Endodermal cell (in vitro differentiated cells): ENCODE measurements around the gene TNFRSF8. TPM values are rescaled to one million over a fixed set of nuclear protein-coding genes. Genes with fewer than 3 reads are reported as not detected.

Experiments
- DNase-seq: peaks from one replicate; pipeline ENCODE4 v3.0.0-alpha.2; 2017
- H3K27ac ChIP-seq: 2 replicates; pipeline ENCODE4 v1.5.1; 2013; ENCODE audit warnings: mild to moderate bottlenecking, low read depth, low read length, moderate library complexity
- H3K27me3 ChIP-seq: 2 replicates; pipeline ENCODE4 v1.6.1; 2013; ENCODE audit warnings: mild to moderate bottlenecking, low read length, moderate library complexity; ENCODE audit not compliant: insufficient read depth, control insufficient read depth, poor library complexity, severe bottlenecking
- H3K36me3 ChIP-seq: 2 replicates; pipeline ENCODE4 v1.7.0; 2013; ENCODE audit warnings: mild to moderate bottlenecking, low read length, moderate library complexity; ENCODE audit not compliant: control insufficient read depth, insufficient read depth
- H3K4me1 ChIP-seq: one replicate; pipeline ENCODE4 v1.7.0; 2013; ENCODE audit warnings: low read length; ENCODE audit not compliant: control insufficient read depth, insufficient read depth
- H3K4me3 ChIP-seq: 2 replicates; pipeline ENCODE4 v1.5.1; 2013; ENCODE audit warnings: mild to moderate bottlenecking, low read length, moderate library complexity
- H3K9ac ChIP-seq: 2 replicates; pipeline ENCODE4 v1.6.1; 2013; ENCODE audit warnings: mild to moderate bottlenecking, low read length, moderate library complexity; ENCODE audit not compliant: poor library complexity, severe bottlenecking; ENCODE audit errors: extremely low read depth
- H3K9me3 ChIP-seq: 2 replicates; pipeline ENCODE4 v1.6.1; 2013; ENCODE audit warnings: mild to moderate bottlenecking, low read length, moderate library complexity; ENCODE audit not compliant: control insufficient read depth
- H3K27ac Mint-ChIP-seq: 2 replicates; pipeline ENCODE4 v1.8.0; 2020; ENCODE audit warnings: mixed read lengths
- H3K27me3 Mint-ChIP-seq: 2 replicates; pipeline ENCODE4 v1.8.0; 2021; ENCODE audit warnings: mild to moderate bottlenecking, mixed read lengths; ENCODE audit not compliant: insufficient read depth
- H3K36me3 Mint-ChIP-seq: 2 replicates; pipeline ENCODE4 v1.8.0; 2020; ENCODE audit warnings: low read depth, mixed read lengths
- H3K4me1 Mint-ChIP-seq: 2 replicates; pipeline ENCODE4 v1.8.0; 2020; ENCODE audit warnings: mixed read lengths
- H3K4me3 Mint-ChIP-seq: 2 replicates; pipeline ENCODE4 v1.8.0; 2020; ENCODE audit warnings: mild to moderate bottlenecking, moderate library complexity, mixed read lengths
- H3K9me3 Mint-ChIP-seq: 2 replicates; pipeline ENCODE4 v1.8.0; 2020; ENCODE audit warnings: mild to moderate bottlenecking, mixed read lengths
- CTCF ChIP-seq: fragments of 200-600 bp; sonication (generic); conservative IDR thresholded peaks from 2 replicates; pipeline ENCODE4 v1.5.0; 2021; ENCODE audit warnings: antibody characterized with exemption, mild to moderate bottlenecking
- WGBS, 2 experiments: methylation state at CpG; one replicate each; pipeline versions ENCODE4 v1.1.5 to v1.1.7; 2013; ENCODE audit warnings: missing lambda C conversion rate in 2 of 2, mixed read lengths in 1 of 2; ENCODE audit not compliant: insufficient coverage in 1 of 2, insufficient read length in 1 of 2; 5-methylcytosine and 5-hydroxymethylcytosine counted together
- total RNA-seq, 2 donors: library from RNA; stranded (reverse); fragmentation: NEBNext Ultra II Directional in 1 of 2; extraction: Animal tissue kit (Norgen Biotek cat#: 25700) in 1 of 2; gene quantifications; 2 replicates in 1 of 2; 3 replicates in 1 of 2; pipeline ENCODE4 v1.2.1, GENCODE V29; 2021

Gene TNFRSF8
- total RNA-seq, 2 donors from 2014 or later = 0.69 to 2.3 TPM

GRCh38 chr1:12090326-12090725, 27.2 kb downstream of the TNFRSF8 start:
- Mint-ChIP-seq H3K4me1 (no peaks in the 10 kb centered on the region), H3K36me3 (no peaks in the 10 kb centered on the region), H3K27ac (no peak overlapping the region), H3K27me3 (no peaks in the 10 kb centered on the region), H3K4me3 (no peak overlapping the region), H3K9me3 (no peaks in the 10 kb centered on the region)
- DNase-seq = no peak
- no peak overlapping the region for H3K9ac ChIP-seq
- H3K9me3 ChIP-seq = no peaks in the 10 kb centered on the region
- no peaks in the 10 kb centered on the region for H3K36me3 ChIP-seq
- TF ChIP-seq CTCF = no peak
- no peaks in the 10 kb centered on the region for H3K27me3 ChIP-seq
- no peaks in the 10 kb centered on the region for H3K4me1 ChIP-seq
- no peak overlapping the region for H3K27ac ChIP-seq
- WGBS, 2 experiments = 93% methylated on average over 3 of the region's 3 CpGs; no CpG with 5 or more reads in 1 of the 2 experiments
- no peak overlapping the region for H3K4me3 ChIP-seq

GRCh38 chr1:12091191-12091590, 28.1 kb downstream of the TNFRSF8 start:
- H3K9me3 ChIP-seq = no peaks in the 10 kb centered on the region
- Mint-ChIP-seq H3K4me3 (no peak overlapping the region), H3K27me3 (no peaks in the 10 kb centered on the region), H3K9me3 (no peaks in the 10 kb centered on the region), H3K36me3 (no peaks in the 10 kb centered on the region), H3K27ac (no peak overlapping the region), H3K4me1 (no peaks in the 10 kb centered on the region)
- H3K4me3 ChIP-seq = no peak overlapping the region
- H3K27ac ChIP-seq = no peak overlapping the region
- DNase-seq = no peak
- H3K27me3 ChIP-seq = no peaks in the 10 kb centered on the region
- 87 to 100% methylated on average over 1 of the region's 1 CpG for WGBS, 2 experiments
- H3K9ac ChIP-seq = no peak overlapping the region
- H3K4me1 ChIP-seq = no peaks in the 10 kb centered on the region
- no peaks in the 10 kb centered on the region for H3K36me3 ChIP-seq
- TF ChIP-seq CTCF = no peak

- H3K36me3 Mint-ChIP-seq = peaks cover 4% of the 10 kb centered on the region
Observed at GRCh38 chr1:12094180-12094579, 31.1 kb downstream of the TNFRSF8 start.

More at GRCh38 chr1:12094180-12094579, 31.1 kb downstream of the TNFRSF8 start:
- no peak for DNase-seq
- Mint-ChIP-seq H3K9me3 (no peaks in the 10 kb centered on the region), H3K27me3 (no peaks in the 10 kb centered on the region), H3K27ac (no peak overlapping the region), H3K4me1 (no peaks in the 10 kb centered on the region), H3K4me3 (no peak overlapping the region)
- 76 to 100% methylated on average over 2 to 3 of the region's 3 CpGs for whole genome bisulfite sequencing, 2 experiments
- Histone ChIP-seq H3K9ac (no peak overlapping the region), H3K4me1 (no peaks in the 10 kb centered on the region), H3K9me3 (no peaks in the 10 kb centered on the region), H3K36me3 (no peaks in the 10 kb centered on the region), H3K27me3 (no peaks in the 10 kb centered on the region), H3K4me3 (no peak overlapping the region), H3K27ac (no peak overlapping the region)
- TF ChIP-seq CTCF = no peak
